Esophagus squamous epithelium (tissue), 5 donors: Measurements from ENCODE around the gene NDST1. TPM values are rescaled to one million over a fixed set of nuclear protein-coding genes. Genes with fewer than 3 reads are reported as not detected.

Source experiments
- DNase-seq: peaks from one replicate; lab custom pipeline; 2025; lab: John Stamatoyannopoulos, UW
- H3K27ac ChIP-seq, 4 donors: fragments of 200-600 bp; sonication (generic); one replicate each; pipeline ENCODE4 v1.5.1; 2016 to 2019; ENCODE audit warnings: mild to moderate bottlenecking in 1 of 4
- H3K27me3 ChIP-seq, 4 donors: fragments of 200-600 bp; sonication (generic); 1 replicate in 3 of 4; 2 replicates in 1 of 4; pipeline versions ENCODE4 v1.5.1 to v1.6.0; 2017 to 2021; ENCODE audit warnings: antibody characterized with exemption in 1 of 4
- H3K36me3 ChIP-seq, 3 donors: fragments of 200-600 bp; sonication (generic); one replicate each; pipeline ENCODE4 v1.5.1; 2016 to 2019
- H3K4me1 ChIP-seq, 3 donors: fragments of 200-600 bp; sonication (generic); one replicate each; pipeline ENCODE4 v1.5.1; 2017 to 2019
- H3K4me3 ChIP-seq, 4 donors: fragments of 200-600 bp; sonication (generic); 1 replicate in 3 of 4; 2 replicates in 1 of 4; pipeline ENCODE4 v1.5.1; 2016 to 2019; ENCODE audit warnings: mild to moderate bottlenecking in 2 of 4, moderate library complexity in 1 of 4
- H3K9me3 ChIP-seq, 3 donors: fragments of 200-600 bp; sonication (generic); one replicate each; pipeline ENCODE4 v1.5.1; 2016 to 2019
- POLR2A ChIP-seq, 4 donors: fragments of 450-650 bp; IDR thresholded peaks; one replicate each; pipeline ENCODE4 v1.6.1; 2017; ENCODE audit warnings: antibody characterized with exemption in 4 of 4, mild to moderate bottlenecking in 4 of 4, moderate library complexity in 3 of 4
- WGBS, 2 donors: methylation state at CpG; one replicate each; pipeline ENCODE4 v1.1.5; 2018; 5-methylcytosine and 5-hydroxymethylcytosine counted together
- intact Hi-C: fragments of 100-400 bp; cut with DNase I; formaldehyde crosslinking; loops from one replicate; pipeline ENCODE4 v1.15.0; 2022
- total RNA-seq, 4 donors: library from RNA; depleted of rRNA; stranded (reverse); fragments of >200 nt; gene quantifications; one replicate each; pipeline ENCODE4 v1.1.0, GENCODE V29; 2016
- TF ChIP-seq, protein P1 (sequence below), 6 experiments: fragments of 450-650 bp in 4 of 6; fragments of 200-600 bp in 2 of 6; sonication (generic) in 2 of 6; IDR thresholded peaks; one replicate each; pipeline ENCODE4 v1.5.1; 2016 to 2019; ENCODE audit warnings: antibody characterized with exemption in 6 of 6, mild to moderate bottlenecking in 4 of 6, moderate library complexity in 4 of 6
- donor health status: DM: yes; HTN: yes; CAD: no.

Gene NDST1
- total RNA-seq, 4 donors from 2014 or later, result 76.5 to 205 (median 118) TPM

DNA sequence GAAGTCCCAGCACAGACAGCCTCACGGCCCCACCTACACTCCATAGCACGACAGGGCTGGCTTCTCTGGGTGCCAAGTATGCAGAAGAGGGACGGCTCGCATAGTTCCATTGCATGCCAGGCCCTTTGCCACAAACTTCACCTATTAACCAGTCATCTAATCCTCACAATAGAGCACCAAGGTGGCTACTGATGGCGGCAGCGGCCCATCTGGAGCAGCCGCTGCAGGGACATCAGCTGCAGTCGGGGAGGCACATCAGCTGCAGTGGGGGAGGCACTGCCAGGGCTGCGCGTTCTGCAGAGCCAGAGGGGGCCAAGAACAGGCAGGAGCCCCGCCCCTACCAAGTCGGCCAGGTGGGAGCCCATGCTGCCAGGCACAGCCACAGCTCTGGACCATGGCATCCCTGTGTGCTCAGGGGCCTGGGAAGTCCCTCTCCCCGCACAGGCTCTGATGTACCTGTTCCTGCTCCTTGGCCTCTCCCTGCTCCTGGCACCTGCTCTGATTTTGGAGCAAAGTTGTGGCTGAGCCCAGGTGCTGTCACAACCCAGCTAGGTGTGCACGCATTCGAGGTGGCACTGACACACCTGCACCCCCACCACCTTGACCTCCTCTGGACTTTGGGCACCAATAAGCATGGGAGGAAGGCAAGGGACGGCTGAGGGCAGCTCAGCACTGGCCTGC is 71.0 kb downstream of the NDST1 start:
- Histone ChIP-seq H3K4me3 (no peak overlapping the region), H3K4me1 (peaks cover 0 to 16% (median 5%) of the 10 kb centered on the region in 3 donors), H3K36me3 (no peaks in the 10 kb centered on the region), H3K9me3 (no peaks in the 10 kb centered on the region), H3K27ac (no peak overlapping the region), H3K27me3 (no peaks in the 10 kb centered on the region)
- no peak for TF ChIP-seq POLR2A (IDR thresholded peaks at IDR 0.05)
- TF ChIP-seq, protein P1, sequence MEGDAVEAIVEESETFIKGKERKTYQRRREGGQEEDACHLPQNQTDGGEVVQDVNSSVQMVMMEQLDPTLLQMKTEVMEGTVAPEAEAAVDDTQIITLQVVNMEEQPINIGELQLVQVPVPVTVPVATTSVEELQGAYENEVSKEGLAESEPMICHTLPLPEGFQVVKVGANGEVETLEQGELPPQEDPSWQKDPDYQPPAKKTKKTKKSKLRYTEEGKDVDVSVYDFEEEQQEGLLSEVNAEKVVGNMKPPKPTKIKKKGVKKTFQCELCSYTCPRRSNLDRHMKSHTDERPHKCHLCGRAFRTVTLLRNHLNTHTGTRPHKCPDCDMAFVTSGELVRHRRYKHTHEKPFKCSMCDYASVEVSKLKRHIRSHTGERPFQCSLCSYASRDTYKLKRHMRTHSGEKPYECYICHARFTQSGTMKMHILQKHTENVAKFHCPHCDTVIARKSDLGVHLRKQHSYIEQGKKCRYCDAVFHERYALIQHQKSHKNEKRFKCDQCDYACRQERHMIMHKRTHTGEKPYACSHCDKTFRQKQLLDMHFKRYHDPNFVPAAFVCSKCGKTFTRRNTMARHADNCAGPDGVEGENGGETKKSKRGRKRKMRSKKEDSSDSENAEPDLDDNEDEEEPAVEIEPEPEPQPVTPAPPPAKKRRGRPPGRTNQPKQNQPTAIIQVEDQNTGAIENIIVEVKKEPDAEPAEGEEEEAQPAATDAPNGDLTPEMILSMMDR (IDR thresholded peaks at IDR 0.05), result no peak
- 60% methylated on average over 1 of the region's 16 CpGs for WGBS, 2 donors
- intact Hi-C loops, result no loop called here
- no peak for DNase-seq

DNA sequence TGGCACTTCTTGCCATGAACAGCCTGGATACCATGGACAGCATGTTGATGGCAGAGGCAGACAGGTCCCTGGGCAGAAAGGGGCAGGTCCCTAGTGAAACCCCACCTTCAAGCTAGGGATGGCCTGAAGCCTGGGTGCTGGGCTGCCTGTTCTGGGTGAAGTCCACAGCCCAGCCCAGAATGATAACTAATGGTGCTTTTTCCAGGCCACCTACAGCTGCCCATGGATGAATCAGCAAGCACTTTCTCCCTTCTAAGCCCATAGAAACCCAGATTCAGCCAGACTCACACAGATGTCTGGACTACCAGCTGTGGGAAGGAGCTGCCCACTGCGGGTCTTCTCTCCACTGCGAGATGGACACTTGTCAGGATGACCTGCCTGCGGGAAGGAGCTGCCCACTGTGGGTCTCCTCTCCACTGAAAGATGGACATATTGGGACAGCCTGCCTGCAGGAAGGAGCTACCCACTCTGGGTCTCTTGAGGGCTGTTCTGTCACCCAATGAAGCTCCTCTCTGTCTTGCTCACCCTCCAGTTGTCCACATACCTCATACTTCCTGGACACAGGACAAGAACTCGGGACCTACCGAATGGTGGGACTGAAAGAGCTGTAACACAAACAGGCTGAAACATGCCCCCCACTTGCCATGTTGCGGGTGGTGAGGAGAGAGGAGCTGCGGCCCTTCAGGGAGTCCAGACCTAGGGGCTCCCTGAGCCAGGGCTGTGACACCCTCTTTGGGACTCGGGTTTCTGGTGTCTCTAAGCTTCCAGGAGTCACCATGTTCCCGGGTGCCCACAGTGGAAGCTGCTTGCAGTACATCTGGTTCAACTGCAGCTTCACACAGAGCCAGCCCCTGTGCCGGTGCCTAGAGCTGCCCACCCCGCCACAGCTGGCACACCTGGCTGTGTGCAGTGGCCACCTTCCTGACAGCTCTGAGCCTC is 71.8 kb downstream of the NDST1 start:
- no peak for TF ChIP-seq POLR2A (IDR thresholded peaks at IDR 0.05)
- intact Hi-C loops, result no loop called here
- DNase-seq, result no peak

DNA sequence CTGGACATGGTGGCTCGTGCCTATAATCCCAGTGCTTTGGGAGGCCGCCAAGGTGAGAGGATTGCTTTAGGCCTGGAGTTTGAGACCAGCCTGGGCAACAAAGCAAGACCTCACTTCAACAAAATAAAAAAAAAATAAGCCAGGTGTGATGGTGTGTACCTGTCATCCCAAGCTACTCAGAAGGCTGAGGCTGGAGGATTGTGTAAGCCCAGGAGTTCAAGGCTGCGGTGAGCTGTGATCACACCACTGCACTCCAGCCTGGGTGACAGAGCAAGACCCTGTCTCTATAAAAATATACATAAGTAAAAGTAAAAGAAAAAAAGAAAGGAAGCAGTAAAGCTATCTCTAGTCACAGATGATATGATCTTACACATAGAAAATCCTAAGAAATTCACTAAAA is 73.0 kb downstream of the NDST1 start:
- TF ChIP-seq, protein P1 (IDR thresholded peaks at IDR 0.05), result no peak
- TF ChIP-seq POLR2A (IDR thresholded peaks at IDR 0.05), result no peak
- intact Hi-C loops, result no loop called here
- Histone ChIP-seq H3K4me3 (no peak overlapping the region), H3K4me1 (peaks cover 0 to 7% (median 5%) of the 10 kb centered on the region in 3 donors), H3K27me3 (no peaks in the 10 kb centered on the region), H3K36me3 (no peaks in the 10 kb centered on the region), H3K27ac (no peak overlapping the region), H3K9me3 (no peaks in the 10 kb centered on the region)
- DNase-seq, result no peak
- WGBS, 2 donors, result 71 to 77% methylated on average over 3 of the region's 3 CpGs

More for the DNA sequence above, 71.8 kb downstream of the NDST1 start:
- no peaks in the 10 kb centered on the region for H3K9me3 ChIP-seq
- no peaks in the 10 kb centered on the region for H3K27me3 ChIP-seq
- peaks cover 0 to 9% (median 5%) of the 10 kb centered on the region in 3 donors for H3K4me1 ChIP-seq
- H3K27ac ChIP-seq, result no peak overlapping the region
- H3K4me3 ChIP-seq, result no peak overlapping the region
- no peaks in the 10 kb centered on the region for H3K36me3 ChIP-seq
- 84 to 85% methylated on average over 5 to 10 of the region's 11 CpGs for WGBS, 2 donors

DNA sequence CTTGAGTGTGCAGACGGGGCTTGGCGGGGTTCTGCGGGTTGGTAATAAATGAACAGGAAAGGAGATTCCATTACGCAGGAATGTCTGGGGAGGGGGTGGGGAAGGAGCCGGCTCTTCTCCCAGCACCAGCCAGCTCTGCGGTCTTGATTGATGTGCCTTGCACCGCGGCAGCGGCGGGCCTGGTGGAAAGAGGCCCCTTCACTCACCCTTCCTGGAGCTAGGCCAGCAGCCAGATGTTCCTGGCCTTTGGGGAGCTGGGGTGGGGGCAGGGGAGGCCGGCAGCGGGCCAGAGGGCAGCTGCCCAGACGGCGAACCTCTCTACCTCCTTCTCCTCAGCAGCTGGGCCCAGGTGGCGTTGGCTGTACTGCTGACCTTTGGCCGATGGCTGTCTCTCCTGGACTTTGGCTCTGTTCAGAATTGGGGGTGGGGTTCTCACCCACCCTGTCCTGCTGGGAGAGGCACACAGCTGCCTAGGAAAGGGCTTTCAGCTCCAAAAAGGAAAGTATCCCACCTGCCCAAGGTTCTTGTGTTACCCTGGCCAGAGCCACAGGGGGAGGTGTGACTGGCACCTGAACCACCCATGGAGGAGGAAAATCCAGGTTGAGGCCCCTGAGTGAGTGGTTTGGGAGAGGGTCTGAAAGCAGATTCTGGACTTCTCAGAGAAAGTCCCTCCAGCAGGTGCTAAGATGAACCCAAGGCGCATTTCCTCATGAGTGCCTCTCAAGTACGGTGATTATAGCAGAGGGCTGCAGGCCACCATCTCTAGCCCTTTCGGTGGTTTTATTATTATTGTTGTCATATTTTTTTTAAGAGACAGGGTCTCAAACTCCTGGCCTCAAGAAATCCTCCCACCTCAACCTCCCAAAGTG is 74.5 kb downstream of the NDST1 start:
- no peaks in the 10 kb centered on the region for H3K9me3 ChIP-seq
- H3K4me1 ChIP-seq, result peaks cover 0 to 7% (median 5%) of the 10 kb centered on the region in 3 donors
- intact Hi-C loops, result no loop called here
- no peak overlapping the region for H3K4me3 ChIP-seq
- TF ChIP-seq, protein P1 (IDR thresholded peaks at IDR 0.05), result no peak
- TF ChIP-seq POLR2A (IDR thresholded peaks at IDR 0.05), result no peak
- no peaks in the 10 kb centered on the region for H3K27me3 ChIP-seq
- no peak for DNase-seq
- WGBS, 2 donors, result 48 to 64% methylated on average over 9 to 11 of the region's 19 CpGs
- no peaks in the 10 kb centered on the region for H3K36me3 ChIP-seq
- no peak overlapping the region for H3K27ac ChIP-seq

DNA sequence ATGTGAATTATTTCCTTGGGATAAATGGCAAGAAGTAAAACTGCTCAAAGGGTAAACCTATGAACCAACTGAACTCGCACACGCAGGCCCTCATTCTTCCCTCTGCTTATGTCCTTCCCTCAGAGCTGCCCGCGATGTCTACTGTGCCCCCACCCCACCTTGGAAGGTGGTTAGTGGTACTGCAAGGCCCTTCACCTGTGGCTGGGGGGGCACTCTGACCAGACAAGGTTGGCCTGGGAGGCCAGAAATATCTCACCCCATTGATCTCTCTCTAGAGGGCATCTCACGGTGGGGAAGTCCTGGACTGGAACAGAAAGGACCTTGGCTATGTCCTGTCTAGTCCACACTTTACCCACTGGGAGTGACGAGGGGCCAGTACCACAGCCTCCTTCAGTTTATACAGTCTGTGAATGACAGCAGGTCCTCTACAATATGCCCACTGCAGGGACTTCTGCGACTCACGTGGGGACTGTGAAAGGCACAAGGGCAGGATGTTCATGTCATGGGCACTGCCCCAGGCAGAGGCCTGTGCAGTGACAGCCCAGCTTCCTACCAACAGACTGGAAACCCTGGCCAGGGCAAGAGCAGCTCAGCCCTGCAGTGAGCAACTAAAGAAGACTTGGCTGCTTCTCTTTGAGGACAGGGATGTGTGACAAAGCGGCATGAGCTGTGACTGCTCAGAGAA is 75.8 kb downstream of the NDST1 start:
- H3K36me3 ChIP-seq, result no peaks in the 10 kb centered on the region
- TF ChIP-seq, protein P1 (IDR thresholded peaks at IDR 0.05), result no peak
- no peak for TF ChIP-seq POLR2A (IDR thresholded peaks at IDR 0.05)
- no peak overlapping the region for H3K27ac ChIP-seq
- intact Hi-C loops, result no loop called here
- no peaks in the 10 kb centered on the region for H3K9me3 ChIP-seq
- H3K4me1 ChIP-seq, result peaks cover 0 to 7% (median 5%) of the 10 kb centered on the region in 3 donors
- no peak for DNase-seq
- 71 to 95% methylated on average over 5 to 7 of the region's 9 CpGs for WGBS, 2 donors
- no peaks in the 10 kb centered on the region for H3K27me3 ChIP-seq
- no peak overlapping the region for H3K4me3 ChIP-seq
